ENCODE results near the gene PDLIM1. TPM values are rescaled to one million over a fixed set of nuclear protein-coding genes. Genes with fewer than 3 reads are reported as not detected.

PDLIM1 gene
- total and polyA plus RNA-seq, 2 experiments from 2014 or later = 32.0 to 143 TPM

- in situ Hi-C loops (cut with MboI) = no loop called here
- Histone ChIP-seq H3K79me2 (ENCODE audit: insufficient read depth) (peaks cover 92% of the 10 kb centered on the region), H3F3A (ENCODE audit: insufficient read depth) (peaks cover 49% of the 10 kb centered on the region), H3K9me3 (ENCODE audit: low read depth) (no peaks in the 10 kb centered on the region), H3K27ac (no peak overlapping the region), H3K4me3 (no peak overlapping the region), H3K9me2 (ENCODE audit: insufficient read depth) (no peaks in the 10 kb centered on the region), H3K9ac (no peak overlapping the region), H4K20me1 (ENCODE audit: insufficient read depth) (no peaks in the 10 kb centered on the region), H3K4me2 (ENCODE audit: unreplicated experiment) (no peak overlapping the region), H2AFZ (no peak overlapping the region), H3K4me1 (ENCODE audit: insufficient read depth) (peaks cover 67% of the 10 kb centered on the region), H3K36me3 (ENCODE audit: low read depth) (no peaks in the 10 kb centered on the region), H3K27me3 (replicated peaks; ENCODE audit: insufficient read depth) (no peaks in the 10 kb centered on the region)
- no peak for DNase-seq
- WGBS, 2 experiments (ENCODE audit: low coverage in 1 of 2, low lambda C conversion rate in 2 of 2, missing lambda C conversion rate in 2 of 2) = 71 to 78% methylated on average over 1 of the region's 1 CpG
- TF ChIP-seq EZH2phosphoT487 (IDR thresholded peaks at IDR 0.05; ENCODE audit: insufficient read depth, low read depth) = no peak
- no peak for TF ChIP-seq EZH2 (IDR thresholded peaks at IDR 0.05; ENCODE audit: insufficient read depth, poor library complexity, severe bottlenecking)
Measured at GRCh38 chr10:95277201-95277570, 13.6 kb downstream of the PDLIM1 start.

GRCh38 chr10:95276367-95277200 lies 14.2 kb downstream of the PDLIM1 start:
- in situ Hi-C loops (cut with MboI) = no loop called here
- H3K9me2 ChIP-seq (ENCODE audit: insufficient read depth) = no peaks in the 10 kb centered on the region
- peaks cover 63% of the 10 kb centered on the region for H3K4me1 ChIP-seq (ENCODE audit: insufficient read depth)
- DNase-seq = peak; percentile 48
- H3K36me3 ChIP-seq (ENCODE audit: low read depth) = no peaks in the 10 kb centered on the region
- peaks cover 46% of the 10 kb centered on the region for H3F3A ChIP-seq (ENCODE audit: insufficient read depth)
- peaks cover 90% of the 10 kb centered on the region for H3K79me2 ChIP-seq (ENCODE audit: insufficient read depth)
- H3K27me3 ChIP-seq (replicated peaks; ENCODE audit: insufficient read depth) = no peaks in the 10 kb centered on the region
- no peaks in the 10 kb centered on the region for H3K9me3 ChIP-seq (ENCODE audit: low read depth)
- no peak overlapping the region for H2AFZ ChIP-seq
- no peak overlapping the region for H3K4me3 ChIP-seq
- peak overlapping the region; percentile 53 for H3K27ac ChIP-seq
- H4K20me1 ChIP-seq (ENCODE audit: insufficient read depth) = no peaks in the 10 kb centered on the region
- WGBS, 2 experiments (ENCODE audit: low coverage in 1 of 2, low lambda C conversion rate in 2 of 2, missing lambda C conversion rate in 2 of 2) = 73 to 75% methylated on average over 8 of the region's 8 CpGs
- TF ChIP-seq EZH2phosphoT487 (IDR thresholded peaks at IDR 0.05; ENCODE audit: insufficient read depth, low read depth) (no peak), EZH2 (IDR thresholded peaks at IDR 0.05; ENCODE audit: insufficient read depth, poor library complexity, severe bottlenecking) (no peak)
- H3K9ac ChIP-seq = no peak overlapping the region
- peak overlapping the region; percentile 24 for H3K4me2 ChIP-seq (ENCODE audit: unreplicated experiment)

GRCh38 chr10:95275726-95276366 lies 15.0 kb downstream of the PDLIM1 start:
- TF ChIP-seq EZH2 (IDR thresholded peaks at IDR 0.05; ENCODE audit: insufficient read depth, poor library complexity, severe bottlenecking) (no peak), EZH2phosphoT487 (IDR thresholded peaks at IDR 0.05; ENCODE audit: insufficient read depth, low read depth) (no peak)
- Histone ChIP-seq H3K27me3 (replicated peaks; ENCODE audit: insufficient read depth) (no peaks in the 10 kb centered on the region), H4K20me1 (ENCODE audit: insufficient read depth) (no peaks in the 10 kb centered on the region), H3K9me3 (ENCODE audit: low read depth) (no peaks in the 10 kb centered on the region), H3K27ac (peak overlapping the region; percentile 53), H3F3A (ENCODE audit: insufficient read depth) (peaks cover 46% of the 10 kb centered on the region), H3K9ac (peak overlapping the region; percentile 17; the same call in 1 of the 2 replicates), H3K4me1 (ENCODE audit: insufficient read depth) (peaks cover 63% of the 10 kb centered on the region), H2AFZ (no peak overlapping the region), H3K36me3 (ENCODE audit: low read depth) (no peaks in the 10 kb centered on the region), H3K4me3 (no peak overlapping the region), H3K9me2 (ENCODE audit: insufficient read depth) (no peaks in the 10 kb centered on the region), H3K79me2 (ENCODE audit: insufficient read depth) (peaks cover 89% of the 10 kb centered on the region), H3K4me2 (ENCODE audit: unreplicated experiment) (peak overlapping the region; percentile 24)
- peak; percentile 44 for DNase-seq
- in situ Hi-C loops (cut with MboI) = no loop called here
- WGBS, 2 experiments (ENCODE audit: low coverage in 1 of 2, low lambda C conversion rate in 2 of 2, missing lambda C conversion rate in 2 of 2) = 67 to 79% methylated on average over 1 of the region's 1 CpG

- H3K4me2 ChIP-seq (ENCODE audit: unreplicated experiment) = peak overlapping the region; percentile 76
- H3K9me3 ChIP-seq (ENCODE audit: low read depth) = no peaks in the 10 kb centered on the region
- H3K27me3 ChIP-seq (replicated peaks; ENCODE audit: insufficient read depth) = no peaks in the 10 kb centered on the region
- peak overlapping the region; percentile 67 for H3K9ac ChIP-seq
- H3F3A ChIP-seq (ENCODE audit: insufficient read depth) = peaks cover 32% of the 10 kb centered on the region
- no peaks in the 10 kb centered on the region for H3K36me3 ChIP-seq (ENCODE audit: low read depth)
- peak overlapping the region; percentile 48 for H3K4me3 ChIP-seq
- peaks cover 43% of the 10 kb centered on the region for H3K4me1 ChIP-seq (ENCODE audit: insufficient read depth)
- H4K20me1 ChIP-seq (ENCODE audit: insufficient read depth) = no peaks in the 10 kb centered on the region
- peaks cover 78% of the 10 kb centered on the region for H3K79me2 ChIP-seq (ENCODE audit: insufficient read depth)
- DNase-seq = peak; percentile 90
- in situ Hi-C loops (cut with MboI) = no loop called here
- H2AFZ ChIP-seq = peak overlapping the region; percentile 65
- 15 to 18% methylated on average over 13 of the region's 13 CpGs for WGBS, 2 experiments (ENCODE audit: low coverage in 1 of 2, low lambda C conversion rate in 2 of 2, missing lambda C conversion rate in 2 of 2)
- TF ChIP-seq EZH2phosphoT487 (IDR thresholded peaks at IDR 0.05; ENCODE audit: insufficient read depth, low read depth) (no peak), EZH2 (IDR thresholded peaks at IDR 0.05; ENCODE audit: insufficient read depth, poor library complexity, severe bottlenecking) (no peak)
- peak overlapping the region; percentile 73 for H3K27ac ChIP-seq
- H3K9me2 ChIP-seq (ENCODE audit: insufficient read depth) = no peaks in the 10 kb centered on the region
Measured at GRCh38 chr10:95273393-95274312, 17.1 kb downstream of the PDLIM1 start.
